RPMI8226 (cell line): ENCODE measurements around the gene PTCH2.
"Not testable (repeated sequence)": the region's sequence is repeated elsewhere in the genome, so short reads cannot be mapped to it uniquely, and the experiment has no call there.

Experiments
- DNase-seq: peaks from one replicate; pipeline ENCODE4 v3.0.0-alpha.2; 2015

The PTCH2 gene

GRCh38 chr1:44819196-44819607 is 23.9 kb downstream of the PTCH2 start:
- no peak for DNase-seq

DNA sequence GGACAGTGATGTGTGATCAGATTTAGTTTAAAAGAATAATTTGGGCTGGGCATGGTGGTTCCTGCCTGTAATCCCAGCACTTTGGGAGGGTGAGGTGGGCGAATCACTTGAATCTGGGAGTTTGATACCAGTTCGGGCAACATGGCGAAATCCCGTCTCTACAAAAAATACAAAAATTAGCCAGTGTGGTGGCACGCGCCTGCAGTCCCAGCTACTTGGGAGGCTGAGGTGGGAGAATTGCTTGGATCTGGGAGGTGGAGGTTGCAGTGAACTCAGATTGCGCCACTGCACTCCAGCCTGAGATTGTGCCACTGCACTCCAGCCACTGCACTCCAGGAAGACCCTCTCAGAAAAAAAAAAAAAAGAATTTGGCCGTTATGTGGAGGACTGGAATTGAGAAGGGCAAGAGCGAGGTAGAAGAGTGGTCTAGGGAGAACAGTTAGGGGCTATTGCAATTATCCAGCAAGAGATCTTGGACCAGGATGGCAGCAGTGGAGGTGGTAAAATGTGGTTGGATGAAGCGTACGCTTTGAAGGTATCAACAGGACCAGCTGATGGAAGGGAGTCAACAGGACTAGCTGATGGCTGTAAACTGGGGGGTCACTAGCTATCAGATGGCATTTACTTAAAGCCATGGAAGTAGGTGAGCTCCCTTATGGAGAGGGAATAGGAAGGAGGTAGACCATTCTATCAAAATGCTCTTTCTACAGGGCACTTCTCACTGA is 25.1 kb downstream of the PTCH2 start:
- no peak for DNase-seq

GRCh38 chr1:44817307-44817706 is 25.7 kb downstream of the PTCH2 start:
- DNase-seq = no peak

DNA sequence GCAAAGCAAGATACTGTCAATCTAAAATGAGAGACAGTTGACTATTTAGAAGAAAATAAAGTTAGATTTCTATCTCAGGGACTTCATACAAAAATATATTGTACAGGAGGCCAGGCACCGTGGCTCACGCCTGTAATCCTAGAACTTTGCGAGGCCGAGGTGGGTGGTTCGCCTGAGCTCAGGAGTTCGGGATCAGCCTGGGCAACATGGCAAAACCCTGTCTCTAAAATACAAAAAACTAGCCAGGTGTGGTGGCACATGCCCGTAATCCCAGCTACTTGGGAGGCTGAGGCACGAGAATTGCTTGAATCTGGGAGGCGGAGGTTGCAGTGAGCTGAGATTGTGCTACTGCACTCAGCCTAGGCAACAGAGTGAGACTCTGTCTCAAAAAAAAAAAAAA is 27.1 kb downstream of the PTCH2 start:
- DNase-seq = not testable (repeated sequence)

- no peak for DNase-seq
Measured at GRCh38 chr1:44812822-44813543, 30.1 kb downstream of the PTCH2 start.

DNA sequence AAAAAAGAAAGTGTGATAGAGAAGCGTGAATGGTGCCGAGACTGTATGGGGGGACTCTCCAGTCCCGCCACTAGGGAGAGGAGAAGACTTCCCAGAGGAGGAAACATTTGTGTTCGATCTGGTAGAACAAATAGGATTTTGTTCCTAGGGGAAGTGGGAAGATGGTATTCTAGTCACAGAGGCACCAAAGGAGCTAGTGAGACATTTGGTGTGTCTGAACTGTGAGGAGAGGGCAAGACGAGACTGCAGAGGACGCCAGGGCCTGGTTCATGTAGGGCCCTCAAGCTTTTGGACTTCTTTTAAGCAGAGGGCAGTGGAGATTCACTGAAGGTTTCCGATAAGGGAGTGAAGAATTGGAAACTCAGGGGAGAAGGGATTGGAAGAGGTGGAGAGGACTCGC is 31.8 kb downstream of the PTCH2 start:
- DNase-seq = no peak

DNA sequence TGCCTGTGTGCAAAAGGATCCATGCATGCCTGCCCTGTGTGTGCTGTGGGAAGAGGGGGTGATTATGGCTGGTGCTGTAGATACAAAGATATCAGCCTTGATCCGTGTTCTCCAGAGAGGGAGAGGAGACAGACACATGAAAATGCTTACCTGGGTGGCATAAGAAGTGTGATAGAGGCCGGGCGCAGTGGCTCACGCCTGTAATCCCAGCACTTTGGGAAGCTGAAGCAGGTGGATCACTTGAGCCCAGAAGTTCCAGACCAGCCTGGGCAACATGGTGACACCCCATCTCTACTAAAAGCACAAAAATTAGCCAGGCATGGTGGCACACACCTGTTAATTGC is 32.3 kb downstream of the PTCH2 start:
- not testable (repeated sequence) for DNase-seq

DNA sequence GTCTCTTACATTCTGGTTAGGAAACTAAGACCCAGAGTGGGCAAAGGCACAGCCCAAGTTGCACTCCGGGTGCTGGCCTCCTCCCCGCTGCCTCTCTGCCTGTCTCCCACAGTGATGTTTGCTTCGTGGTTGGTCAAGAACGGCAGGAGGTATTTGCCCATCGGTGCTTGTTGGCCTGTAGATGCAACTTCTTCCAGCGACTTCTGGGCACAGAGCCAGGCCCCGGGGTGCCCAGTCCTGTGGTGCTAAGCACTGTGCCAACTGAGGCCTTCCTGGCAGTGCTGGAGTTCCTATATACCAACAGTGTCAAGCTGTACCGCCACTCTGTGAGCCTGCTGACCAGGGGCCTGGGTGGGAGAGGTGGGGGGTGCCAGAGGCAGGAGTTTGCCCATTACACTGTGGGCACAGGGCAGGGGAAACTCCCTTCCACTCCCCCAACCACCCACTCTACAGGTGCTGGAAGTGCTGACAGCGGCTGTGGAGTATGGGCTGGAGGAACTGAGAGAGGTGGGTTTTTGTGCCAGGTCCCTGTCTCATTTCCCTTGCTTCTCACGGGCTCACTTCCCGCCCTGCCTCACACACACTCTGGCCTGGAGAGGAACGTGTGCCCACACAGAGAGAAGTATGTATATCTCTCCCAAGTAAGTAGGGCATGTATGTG is 32.8 kb downstream of the PTCH2 start:
- peak; percentile 97 for DNase-seq

DNA sequence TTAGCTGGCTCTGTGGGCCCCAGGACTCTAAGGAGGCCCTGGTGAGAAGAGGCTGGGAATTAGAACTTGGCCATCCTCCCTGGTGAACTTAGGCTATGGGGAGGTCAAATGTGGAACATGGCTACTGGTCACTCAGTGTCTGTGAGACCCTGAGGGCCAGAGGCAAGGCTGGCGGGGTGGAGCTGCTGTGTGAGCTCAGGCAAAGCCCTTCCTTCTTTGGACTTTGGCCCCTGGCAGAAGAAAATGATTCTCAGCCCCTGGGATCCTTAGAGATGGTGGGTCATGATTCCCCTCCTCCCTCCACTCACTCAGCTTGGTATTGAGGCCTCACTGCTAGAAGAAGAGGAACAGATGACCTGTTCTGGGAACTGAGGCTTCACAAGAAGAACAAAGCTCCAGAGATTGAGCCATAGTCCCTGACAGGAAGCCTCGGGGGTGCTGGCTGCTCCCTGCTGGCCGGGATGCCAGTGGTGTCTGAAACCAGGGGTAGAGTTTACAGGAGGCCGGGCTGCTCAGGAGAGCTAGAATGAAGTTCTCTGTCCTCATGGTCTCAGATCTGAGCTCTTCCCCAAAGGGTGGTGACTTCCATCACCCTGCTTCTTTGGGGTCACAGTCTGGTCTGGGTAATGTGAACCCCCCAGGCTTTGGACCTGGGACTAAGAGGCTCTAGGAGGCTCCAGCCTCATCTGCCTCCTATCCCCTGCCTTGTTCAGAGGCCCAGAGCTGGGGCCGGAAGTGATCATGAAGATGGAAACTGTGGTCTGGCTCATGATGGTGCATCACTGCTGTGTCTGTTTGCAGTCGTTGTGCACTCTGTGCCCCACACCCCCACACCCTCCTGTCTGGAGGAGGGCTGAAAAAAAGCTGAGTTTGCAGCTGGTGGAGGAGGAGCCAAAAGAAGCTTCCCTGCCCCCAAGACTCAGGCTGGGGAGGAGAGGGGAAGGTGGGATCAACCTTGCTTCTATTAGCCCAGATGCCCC is 33.8 kb downstream of the PTCH2 start:
- DNase-seq = peak; percentile 97

DNA sequence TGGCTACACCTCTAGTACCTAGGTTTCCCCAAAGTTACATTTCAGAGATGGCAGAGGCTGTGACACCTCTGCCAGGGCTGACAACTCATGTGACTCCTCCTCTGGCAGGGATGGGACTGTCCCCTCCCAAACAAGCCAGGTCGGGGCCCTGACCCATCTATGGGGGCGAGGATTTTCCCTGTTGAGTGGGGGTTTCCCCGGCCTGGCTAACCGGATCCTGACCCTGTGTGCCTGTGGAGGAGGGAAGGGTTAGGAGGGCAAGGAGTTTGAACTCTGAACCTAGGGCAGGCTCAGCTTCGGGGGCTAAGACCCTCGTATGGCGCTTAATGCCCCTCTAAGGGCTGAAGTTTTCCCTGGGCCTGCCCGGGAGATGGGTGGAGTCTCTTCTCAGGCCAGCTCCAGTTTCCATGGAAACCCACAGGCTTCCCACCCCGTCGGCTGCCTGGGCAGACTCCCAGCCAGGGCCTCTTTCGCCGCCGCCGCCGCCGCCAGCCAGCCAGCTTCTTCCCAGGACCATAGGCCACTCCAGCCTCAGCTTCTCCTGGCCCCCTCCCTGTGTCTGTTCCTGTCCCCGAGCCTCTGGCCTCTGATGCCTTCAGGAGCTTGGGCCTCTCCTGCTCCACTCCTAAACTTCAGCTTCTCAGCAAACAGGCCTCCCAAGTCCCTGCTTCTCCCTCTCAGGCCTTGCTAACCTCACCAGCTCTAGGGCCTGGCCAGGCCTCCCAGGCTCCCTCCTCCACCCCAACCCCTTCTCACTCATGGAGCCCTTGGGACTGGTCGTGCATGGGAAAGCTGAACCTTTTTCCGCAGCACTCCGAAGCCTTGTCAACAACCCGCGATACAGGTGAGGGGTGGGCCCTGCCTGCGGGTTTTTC is 34.8 kb downstream of the PTCH2 start, which contains the start of gene BTBD19:
BTBD19 (plus strand) TSS at position 461 of the 875 bp plus-strand sequence; CDS start at position 759, 298 bp downstream.
- peak; percentile 34 for DNase-seq

DNA sequence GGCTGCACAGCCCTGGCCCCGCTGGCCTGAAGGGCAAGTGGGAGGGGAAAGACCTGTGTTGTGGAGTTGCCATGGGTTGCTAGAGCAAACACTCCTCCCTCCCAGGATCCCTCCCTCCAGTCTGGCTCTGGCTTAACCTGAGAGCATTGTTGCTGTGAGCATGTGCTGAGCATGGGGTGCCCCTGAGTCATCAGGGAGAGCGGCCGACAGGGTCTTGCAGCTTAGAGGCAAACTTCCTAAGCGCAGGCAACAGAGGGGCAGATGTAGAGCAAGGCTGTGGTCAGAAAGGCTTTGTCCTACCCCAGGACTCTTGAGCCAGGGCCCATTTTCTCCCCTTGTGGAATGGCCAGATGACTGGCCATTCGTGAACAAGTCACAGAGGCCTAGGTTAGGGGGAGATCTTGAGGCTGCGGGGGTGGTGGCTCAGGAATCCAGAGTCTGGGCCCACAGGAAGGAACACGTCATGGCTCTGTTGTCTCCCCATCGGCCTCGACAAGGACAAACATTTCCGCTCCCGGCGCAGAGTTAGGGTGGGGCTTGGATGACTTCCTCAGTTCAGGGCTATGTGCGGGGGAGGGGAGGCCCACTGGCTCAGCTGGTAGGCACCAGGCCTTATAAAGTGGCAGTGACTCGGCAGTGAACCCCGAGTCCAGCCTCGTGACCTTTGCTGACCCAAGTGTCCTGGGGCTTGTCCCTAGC is 35.5 kb downstream of the PTCH2 start:
- peak; percentile 97 for DNase-seq

GRCh38 chr1:44806704-44807363 is 36.2 kb downstream of the PTCH2 start, which contains the start of gene DYNLT4:
Gene DYNLT4 (minus strand): TSS chr1:44807351. CDS start chr1:44806668, 683 bp downstream.
- no peak for DNase-seq

- no peak for DNase-seq
Measured at GRCh38 chr1:44806025-44806703, 36.9 kb downstream of the PTCH2 start.

DNA sequence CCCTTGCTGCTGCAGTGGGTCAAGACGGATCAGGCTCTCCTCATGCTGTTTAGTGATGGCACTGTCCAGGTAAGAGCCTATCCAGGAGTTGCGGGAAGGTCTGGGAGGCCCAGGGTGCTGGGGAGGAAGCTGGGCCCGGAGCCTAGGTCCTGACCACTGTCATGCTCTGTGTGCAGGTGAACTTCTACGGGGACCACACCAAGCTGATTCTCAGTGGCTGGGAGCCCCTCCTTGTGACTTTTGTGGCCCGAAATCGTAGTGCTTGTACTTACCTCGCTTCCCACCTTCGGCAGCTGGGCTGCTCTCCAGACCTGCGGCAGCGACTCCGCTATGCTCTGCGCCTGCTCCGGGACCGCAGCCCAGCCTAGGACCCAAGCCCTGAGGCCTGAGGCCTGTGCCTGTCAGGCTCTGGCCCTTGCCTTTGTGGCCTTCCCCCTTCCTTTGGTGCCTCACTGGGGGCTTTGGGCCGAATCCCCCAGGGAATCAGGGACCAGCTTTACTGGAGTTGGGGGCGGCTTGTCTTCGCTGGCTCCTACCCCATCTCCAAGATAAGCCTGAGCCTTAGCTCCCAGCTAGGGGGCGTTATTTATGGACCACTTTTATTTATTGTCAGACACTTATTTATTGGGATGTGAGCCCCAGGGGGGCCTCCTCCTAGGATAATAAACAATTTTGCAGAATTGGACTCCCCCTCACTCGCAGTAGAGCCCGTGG is 37.6 kb downstream of the PTCH2 start:
- no peak for DNase-seq

- DNase-seq = no peak
Measured at GRCh38 chr1:44803312-44804095, 39.5 kb downstream of the PTCH2 start.

DNA sequence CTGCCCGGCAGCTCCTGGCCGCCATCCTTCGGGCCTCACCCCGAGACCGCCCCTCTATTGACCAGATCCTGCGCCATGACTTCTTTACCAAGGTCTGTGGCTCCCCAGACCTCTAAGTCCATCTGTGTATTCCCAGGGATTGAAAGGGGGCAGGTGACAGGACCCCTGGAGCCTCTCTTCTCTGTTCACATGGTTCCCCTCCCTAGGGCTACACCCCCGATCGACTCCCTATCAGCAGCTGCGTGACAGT is 40.1 kb downstream of the PTCH2 start:
- DNase-seq = no peak

GRCh38 chr1:44802306-44803061 is 40.6 kb downstream of the PTCH2 start:
- DNase-seq = no peak
